CD4-positive, alpha-beta memory T cell (primary cell): ENCODE results near the gene TNS1. TPM values are rescaled to one million over a fixed set of nuclear protein-coding genes. Genes with fewer than 3 reads are reported as not detected.

Experiments
- CTCF ChIA-PET: fragments of 350-600 bp; sonication (Branson Sonifier 250); formaldehyde crosslinking; loops from one replicate; lab custom pipeline; 2021; ENCODE audit warnings: inconsistent platforms; ENCODE audit not compliant: partially characterized antibody; lab: Charles Lee
- POLR2A ChIA-PET: fragments of 350-600 bp; sonication (Branson Sonifier 250); formaldehyde crosslinking; loops from one replicate; lab custom pipeline; 2021; ENCODE audit not compliant: partially characterized antibody; lab: Charles Lee
- DNase-seq, 5 donors: peaks; one replicate each; pipeline versions ENCODE4 v3.0.0 to v3.0.0-alpha.2; 2020 to 2022; ENCODE audit warnings: mixed read lengths in 1 of 5
- H3K27ac ChIP-seq: one replicate; pipeline ENCODE4 v1.7.0; 2013; ENCODE audit warnings: low read depth, low read length
- H3K27me3 ChIP-seq: 2 replicates; pipeline ENCODE4 v1.7.0; 2013; ENCODE audit warnings: mild to moderate bottlenecking, low read length, moderate library complexity; ENCODE audit not compliant: insufficient read depth
- H3K36me3 ChIP-seq: 2 replicates; pipeline ENCODE4 v1.7.0; 2013; ENCODE audit warnings: mild to moderate bottlenecking, low read length, moderate library complexity; ENCODE audit not compliant: insufficient read depth
- H3K4me1 ChIP-seq: 2 replicates; pipeline ENCODE4 v1.7.0; 2013; ENCODE audit warnings: mild to moderate bottlenecking, low read length, moderate library complexity; ENCODE audit not compliant: insufficient read depth
- H3K4me3 ChIP-seq, 2 donors: one replicate each; pipeline ENCODE4 v1.7.0; 2013; ENCODE audit warnings: low read length in 2 of 2, mild to moderate bottlenecking in 1 of 2
- H3K9me3 ChIP-seq, 2 donors: one replicate each; pipeline ENCODE4 v1.7.0; 2013; ENCODE audit warnings: low read length in 2 of 2, control low read depth in 1 of 2; ENCODE audit not compliant: control insufficient read depth in 1 of 2
- H3K27ac Mint-ChIP-seq, 7 donors: one replicate each; pipeline ENCODE4 v1.8.0; 2020 to 2021; ENCODE audit warnings: mixed read lengths in 7 of 7, mild to moderate bottlenecking in 6 of 7, inconsistent platforms in 3 of 7, moderate library complexity in 3 of 7
- H3K27me3 Mint-ChIP-seq, 2 donors: one replicate each; pipeline ENCODE4 v1.8.0; 2020 to 2021; ENCODE audit warnings: mixed read lengths in 2 of 2
- H3K36me3 Mint-ChIP-seq, 2 donors: one replicate each; pipeline ENCODE4 v1.8.0; 2020 to 2021; ENCODE audit warnings: mixed read lengths in 2 of 2, inconsistent platforms in 1 of 2, mild to moderate bottlenecking in 1 of 2
- H3K4me1 Mint-ChIP-seq, 4 donors: one replicate each; pipeline ENCODE4 v1.8.0; 2020 to 2021; ENCODE audit warnings: mixed read lengths in 4 of 4, mild to moderate bottlenecking in 1 of 4
- H3K4me3 Mint-ChIP-seq, 8 donors: one replicate each; pipeline ENCODE4 v1.8.0; 2020 to 2021; ENCODE audit warnings: mixed read lengths in 8 of 8, mild to moderate bottlenecking in 7 of 8, moderate library complexity in 6 of 8, inconsistent platforms in 3 of 8
- H3K9me3 Mint-ChIP-seq, 8 donors: one replicate each; pipeline ENCODE4 v1.8.0; 2020 to 2021; ENCODE audit warnings: mixed read lengths in 8 of 8, mild to moderate bottlenecking in 5 of 8, inconsistent platforms in 3 of 8, moderate library complexity in 1 of 8
- intact Hi-C: fragments of 100-400 bp; cut with micrococcal nuclease; formaldehyde crosslinking; loops from one replicate; pipeline ENCODE4 v1.15.1; 2023
- polyA plus RNA-seq, 2 donors: library from polyadenylated mRNA; unstranded; fragments of 300-500 nt; fragmentation: Illumina TruSeq; gene quantifications; one replicate each; pipeline ENCODE4 v1.2.3, GENCODE V29; 2021
- total RNA-seq, 2 experiments: library from RNA; stranded (reverse); gene quantifications; one replicate each; pipeline ENCODE4 v1.2.3, GENCODE V29; 2021

TNS1 gene
- total and polyA plus RNA-seq, 4 experiments from 2014 or later: 0.78 to 1.2 TPM; not detected in 2

GRCh38 chr2:217945530-217945929 lies 57.3 kb downstream of the TNS1 start:
- H3K4me3 Mint-ChIP-seq: no peak overlapping the region
- H3K4me1 ChIP-seq: no peaks in the 10 kb centered on the region
- H3K4me1 Mint-ChIP-seq: no peaks in the 10 kb centered on the region
- no peaks in the 10 kb centered on the region for H3K9me3 Mint-ChIP-seq
- CTCF ChIA-PET: no interaction called here
- no peaks in the 10 kb centered on the region for H3K36me3 Mint-ChIP-seq
- POLR2A ChIA-PET: no interaction called here
- no peaks in the 10 kb centered on the region for H3K27me3 ChIP-seq
- no peak overlapping the region for H3K27ac ChIP-seq
- no peaks in the 10 kb centered on the region for H3K9me3 ChIP-seq
- peaks cover 17 to 23% of the 10 kb centered on the region in 2 donors for H3K27me3 Mint-ChIP-seq
- no peak overlapping the region for H3K27ac Mint-ChIP-seq
- no peak overlapping the region for H3K4me3 ChIP-seq
- intact Hi-C loops: no loop called here
- no peaks in the 10 kb centered on the region for H3K36me3 ChIP-seq
- no peak for DNase-seq

GRCh38 chr2:217944923-217945322 lies 57.9 kb downstream of the TNS1 start:
- Histone ChIP-seq H3K4me1 (no peaks in the 10 kb centered on the region), H3K36me3 (no peaks in the 10 kb centered on the region), H3K9me3 (no peaks in the 10 kb centered on the region), H3K4me3 (no peak overlapping the region), H3K27ac (no peak overlapping the region), H3K27me3 (no peaks in the 10 kb centered on the region)
- no peak overlapping the region for H3K27ac Mint-ChIP-seq
- CTCF ChIA-PET: no interaction called here
- no peak overlapping the region for H3K4me3 Mint-ChIP-seq
- no peaks in the 10 kb centered on the region for H3K4me1 Mint-ChIP-seq
- H3K9me3 Mint-ChIP-seq: no peaks in the 10 kb centered on the region
- intact Hi-C loops: no loop called here
- H3K27me3 Mint-ChIP-seq: peaks cover 20 to 27% of the 10 kb centered on the region in 2 donors
- DNase-seq: no peak
- no peaks in the 10 kb centered on the region for H3K36me3 Mint-ChIP-seq
- POLR2A ChIA-PET: no interaction called here

GRCh38 chr2:217944366-217944765 lies 58.4 kb downstream of the TNS1 start:
- Histone ChIP-seq H3K4me3 (no peak overlapping the region), H3K27ac (no peak overlapping the region), H3K36me3 (no peaks in the 10 kb centered on the region), H3K27me3 (no peaks in the 10 kb centered on the region), H3K9me3 (no peaks in the 10 kb centered on the region), H3K4me1 (no peaks in the 10 kb centered on the region)
- DNase-seq: no peak
- ChIA-PET CTCF (no interaction called here), POLR2A (no interaction called here)
- H3K27me3 Mint-ChIP-seq: peaks cover 20 to 27% of the 10 kb centered on the region in 2 donors
- H3K9me3 Mint-ChIP-seq: no peaks in the 10 kb centered on the region
- no peak overlapping the region for H3K4me3 Mint-ChIP-seq
- no peaks in the 10 kb centered on the region for H3K4me1 Mint-ChIP-seq
- no peak overlapping the region for H3K27ac Mint-ChIP-seq
- intact Hi-C loops: no loop called here
- no peaks in the 10 kb centered on the region for H3K36me3 Mint-ChIP-seq

GRCh38 chr2:217943446-217944321 lies 59.1 kb downstream of the TNS1 start:
- Mint-ChIP-seq H3K9me3 (no peaks in the 10 kb centered on the region), H3K4me1 (no peaks in the 10 kb centered on the region), H3K27ac (peak overlapping the region in 1 of 7 donors; percentile 51), H3K27me3 (peaks cover 20 to 27% of the 10 kb centered on the region in 2 donors), H3K36me3 (no peaks in the 10 kb centered on the region), H3K4me3 (no peak overlapping the region)
- H3K36me3 ChIP-seq: no peaks in the 10 kb centered on the region
- DNase-seq: no peak
- H3K27ac ChIP-seq: no peak overlapping the region
- no peaks in the 10 kb centered on the region for H3K9me3 ChIP-seq
- intact Hi-C loops: no loop called here
- H3K27me3 ChIP-seq: no peaks in the 10 kb centered on the region
- ChIA-PET POLR2A (no interaction called here), CTCF (no interaction called here)
- no peaks in the 10 kb centered on the region for H3K4me1 ChIP-seq
- no peak overlapping the region for H3K4me3 ChIP-seq

- intact Hi-C loops: no loop called here
- no peak for DNase-seq
- Histone ChIP-seq H3K27me3 (no peaks in the 10 kb centered on the region), H3K9me3 (no peaks in the 10 kb centered on the region), H3K27ac (no peak overlapping the region), H3K4me1 (no peaks in the 10 kb centered on the region), H3K36me3 (no peaks in the 10 kb centered on the region), H3K4me3 (no peak overlapping the region)
- Mint-ChIP-seq H3K27me3 (peaks cover 20 to 27% of the 10 kb centered on the region in 2 donors), H3K4me1 (no peaks in the 10 kb centered on the region), H3K4me3 (no peak overlapping the region), H3K27ac (no peak overlapping the region), H3K36me3 (no peaks in the 10 kb centered on the region), H3K9me3 (no peaks in the 10 kb centered on the region)
- ChIA-PET POLR2A (no interaction called here), CTCF (no interaction called here)
Measured at GRCh38 chr2:217942731-217943335, 60.0 kb downstream of the TNS1 start.

- Histone ChIP-seq H3K4me1 (no peaks in the 10 kb centered on the region), H3K4me3 (no peak overlapping the region), H3K27me3 (no peaks in the 10 kb centered on the region), H3K27ac (no peak overlapping the region), H3K9me3 (no peaks in the 10 kb centered on the region), H3K36me3 (no peaks in the 10 kb centered on the region)
- Mint-ChIP-seq H3K4me3 (no peak overlapping the region), H3K36me3 (no peaks in the 10 kb centered on the region), H3K4me1 (no peaks in the 10 kb centered on the region), H3K27me3 (peaks cover 20 to 21% of the 10 kb centered on the region in 2 donors), H3K9me3 (no peaks in the 10 kb centered on the region), H3K27ac (no peak overlapping the region)
- ChIA-PET POLR2A (no interaction called here), CTCF (no interaction called here)
- DNase-seq: no peak
- intact Hi-C loops: no loop called here
Measured at GRCh38 chr2:217941886-217942728, 60.7 kb downstream of the TNS1 start.

- H3K4me1 ChIP-seq: no peaks in the 10 kb centered on the region
- no peak overlapping the region for H3K4me3 Mint-ChIP-seq
- H3K27ac ChIP-seq: no peak overlapping the region
- CTCF ChIA-PET: no interaction called here
- no peak overlapping the region for H3K4me3 ChIP-seq
- no peak overlapping the region for H3K27ac Mint-ChIP-seq
- no peaks in the 10 kb centered on the region for H3K9me3 Mint-ChIP-seq
- H3K36me3 Mint-ChIP-seq: no peaks in the 10 kb centered on the region
- H3K9me3 ChIP-seq: no peaks in the 10 kb centered on the region
- H3K36me3 ChIP-seq: no peaks in the 10 kb centered on the region
- POLR2A ChIA-PET: no interaction called here
- H3K27me3 ChIP-seq: no peaks in the 10 kb centered on the region
- peaks cover 20 to 21% of the 10 kb centered on the region in 2 donors for H3K27me3 Mint-ChIP-seq
- intact Hi-C loops: no loop called here
- no peak for DNase-seq
- no peaks in the 10 kb centered on the region for H3K4me1 Mint-ChIP-seq
Measured at GRCh38 chr2:217941339-217941738, 61.5 kb downstream of the TNS1 start.
